ENCODE results near the gene AGMO. TPM values are rescaled to one million over a fixed set of nuclear protein-coding genes. Genes with fewer than 3 reads are reported as not detected.

The AGMO gene
- total RNA-seq, 4 donors from 2014 or later = 0.27 to 0.77 (median 0.64) TPM; not detected in 1

DNA sequence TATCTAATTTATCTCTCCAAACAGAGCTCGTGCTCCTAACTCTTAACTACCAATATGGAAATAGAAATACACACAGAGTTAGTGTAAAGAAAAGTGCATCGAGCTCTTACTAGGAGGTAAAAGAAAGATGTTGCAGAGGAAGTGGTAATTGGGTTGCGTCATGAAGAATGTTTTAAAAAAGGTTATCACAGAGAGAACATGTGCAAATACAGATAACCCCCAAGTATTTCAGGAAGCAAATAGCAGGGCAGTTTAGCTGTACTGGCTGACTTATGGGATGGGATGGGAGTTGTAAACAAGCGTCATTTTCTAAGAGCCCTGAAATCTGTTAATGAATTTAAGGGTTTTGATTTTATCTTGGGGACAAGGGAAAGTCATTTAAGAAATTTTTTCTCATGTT lies 153.9 kb downstream of the AGMO start:
- H3K36me3 ChIP-seq = no peaks in the 10 kb centered on the region
- H3K27ac ChIP-seq = no peak overlapping the region
- ATAC-seq = no peak
- H3K4me1 ChIP-seq = no peaks in the 10 kb centered on the region
- no peak overlapping the region for H3K4me3 ChIP-seq
- TF ChIP-seq POLR2AphosphoS5 (IDR thresholded peaks at IDR 0.05) (no peak), CTCF (IDR thresholded peaks at IDR 0.05) (no peak), POLR2A (IDR thresholded peaks at IDR 0.05) (no peak)
- H3K9me3 ChIP-seq = no peaks in the 10 kb centered on the region
- no peaks in the 10 kb centered on the region for H3K27me3 ChIP-seq
- 71 to 93% methylated on average over 4 of the region's 4 CpGs for WGBS, 2 donors (ENCODE audit: low coverage in 1 of 2)

GRCh38 chr7:15403751-15404150 lies 158.1 kb downstream of the AGMO start:
- WGBS, 2 donors (ENCODE audit: low coverage in 1 of 2) = 50 to 72% methylated on average over 2 of the region's 2 CpGs
- Histone ChIP-seq H3K36me3 (no peaks in the 10 kb centered on the region), H3K27ac (no peak overlapping the region), H3K4me3 (no peak overlapping the region), H3K4me1 (no peaks in the 10 kb centered on the region), H3K27me3 (no peaks in the 10 kb centered on the region), H3K9me3 (no peaks in the 10 kb centered on the region)
- TF ChIP-seq POLR2AphosphoS5 (IDR thresholded peaks at IDR 0.05) (no peak), POLR2A (IDR thresholded peaks at IDR 0.05) (no peak), EP300 (IDR thresholded peaks at IDR 0.05) (no peak), CTCF (IDR thresholded peaks at IDR 0.05) (no peak)
- ATAC-seq = no peak

DNA sequence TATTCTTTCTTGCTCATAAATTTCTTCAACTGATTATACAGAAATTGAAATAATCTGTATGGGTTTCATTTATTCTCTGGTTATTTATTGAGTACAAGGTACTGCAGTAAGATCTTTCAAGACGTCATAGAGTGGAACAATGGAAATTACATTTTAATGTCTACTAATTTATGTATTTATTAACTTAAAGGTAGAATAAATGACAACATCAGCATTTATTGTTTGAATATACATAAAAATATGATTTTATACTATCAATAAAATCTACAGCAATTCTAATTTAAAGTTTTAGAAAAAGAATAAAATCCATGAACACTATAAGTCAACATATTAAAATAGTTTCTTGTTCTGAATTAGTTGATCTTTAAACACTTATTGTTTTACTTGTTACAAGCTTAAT lies 158.5 kb downstream of the AGMO start:
- no peak overlapping the region for H3K27ac ChIP-seq
- H3K27me3 ChIP-seq = no peaks in the 10 kb centered on the region
- H3K9me3 ChIP-seq = no peaks in the 10 kb centered on the region
- 0% methylated on average over 1 of the region's 1 CpG for WGBS, 2 donors (ENCODE audit: low coverage in 1 of 2)
- TF ChIP-seq EP300 (IDR thresholded peaks at IDR 0.05) = no peak
- no peaks in the 10 kb centered on the region for H3K4me1 ChIP-seq
- H3K4me3 ChIP-seq = no peak overlapping the region
- ATAC-seq = no peak
- H3K36me3 ChIP-seq = no peaks in the 10 kb centered on the region

- ATAC-seq = no peak
- no peaks in the 10 kb centered on the region for H3K9me3 ChIP-seq
- 57 to 83% methylated on average over 2 of the region's 2 CpGs for WGBS, 2 donors (ENCODE audit: low coverage in 1 of 2)
- H3K36me3 ChIP-seq = no peaks in the 10 kb centered on the region
- no peaks in the 10 kb centered on the region for H3K27me3 ChIP-seq
- H3K27ac ChIP-seq = no peak overlapping the region
- no peaks in the 10 kb centered on the region for H3K4me1 ChIP-seq
- H3K4me3 ChIP-seq = no peak overlapping the region
- TF ChIP-seq POLR2AphosphoS5 (IDR thresholded peaks at IDR 0.05) (no peak), CTCF (IDR thresholded peaks at IDR 0.05) (no peak), EP300 (IDR thresholded peaks at IDR 0.05) (no peak), POLR2A (IDR thresholded peaks at IDR 0.05) (no peak)
Measured at GRCh38 chr7:15402436-15403136, 159.2 kb downstream of the AGMO start.

- Histone ChIP-seq H3K9me3 (no peaks in the 10 kb centered on the region), H3K27ac (no peak overlapping the region), H3K4me3 (no peak overlapping the region), H3K27me3 (no peaks in the 10 kb centered on the region), H3K36me3 (no peaks in the 10 kb centered on the region), H3K4me1 (no peaks in the 10 kb centered on the region)
- ATAC-seq = no peak
- no peak for TF ChIP-seq POLR2A (IDR thresholded peaks at IDR 0.05)
- TF ChIP-seq CTCF (IDR thresholded peaks at IDR 0.05) = no peak
- no peak for TF ChIP-seq EP300 (IDR thresholded peaks at IDR 0.05)
- no peak for TF ChIP-seq POLR2AphosphoS5 (IDR thresholded peaks at IDR 0.05)
- 89 to 93% methylated on average over 1 to 3 of the region's 3 CpGs for WGBS, 2 donors (ENCODE audit: low coverage in 1 of 2)
Measured at GRCh38 chr7:15400440-15400839, 161.4 kb downstream of the AGMO start.

All from gastroesophageal sphincter (tissue), 4 donors.